Measurements from ENCODE around the gene GCSAM.

The GCSAM gene, protein sequence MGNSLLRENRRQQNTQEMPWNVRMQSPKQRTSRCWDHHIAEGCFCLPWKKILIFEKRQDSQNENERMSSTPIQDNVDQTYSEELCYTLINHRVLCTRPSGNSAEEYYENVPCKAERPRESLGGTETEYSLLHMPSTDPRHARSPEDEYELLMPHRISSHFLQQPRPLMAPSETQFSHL

DNA sequence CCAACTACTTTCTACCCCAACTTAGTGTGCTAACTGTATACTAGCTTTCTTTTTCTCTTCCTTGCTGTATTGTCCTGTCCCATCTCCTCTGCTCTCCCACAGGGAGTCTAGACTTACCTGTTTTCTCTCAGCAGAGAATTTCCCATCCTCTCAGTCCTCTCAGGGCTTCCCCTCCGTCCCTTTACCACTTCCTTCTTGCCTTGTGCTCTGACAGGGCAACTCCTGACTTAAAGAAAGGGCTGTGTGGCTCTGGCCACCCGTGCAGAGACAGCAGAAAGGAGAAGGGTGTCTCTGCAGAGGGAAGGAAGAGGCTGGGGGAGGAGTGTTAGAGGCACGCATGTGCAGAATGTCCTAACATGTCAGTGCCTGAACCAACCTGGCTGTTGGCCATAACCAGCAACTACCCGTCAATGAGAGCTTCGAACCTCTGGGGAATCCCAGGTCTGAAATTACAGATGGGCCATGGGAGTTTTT lies at the start of gene GCSAM:
TSS of gene GCSAM (minus strand) at position 274 of the 474 bp plus-strand sequence. CDS start at position 146, 128 bp downstream.
- peak; percentile 37 for DNase-seq (ENCODE audit: low read depth)

DNA sequence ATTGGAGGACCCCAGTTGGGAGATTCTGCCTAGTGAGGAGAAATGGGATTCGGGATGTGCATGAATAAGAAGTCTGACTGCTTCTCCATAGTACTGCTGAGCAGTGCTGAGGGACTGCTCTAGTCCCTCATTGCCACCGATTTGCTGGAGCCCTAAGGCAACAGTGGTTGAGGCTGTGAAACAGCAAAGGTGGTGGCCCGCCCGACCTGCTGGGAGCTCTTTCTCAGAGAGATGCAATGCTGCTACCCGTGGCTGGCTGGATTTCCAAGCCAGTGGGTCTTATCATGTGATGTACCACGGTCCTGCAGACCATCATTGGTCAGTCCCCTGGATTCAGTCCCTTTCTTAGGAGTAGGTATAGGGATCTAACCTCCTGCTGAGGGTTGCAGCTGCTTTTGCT lies 42.6 kb upstream of the GCSAM start:
- no peak for DNase-seq (ENCODE audit: low read depth)

DNA sequence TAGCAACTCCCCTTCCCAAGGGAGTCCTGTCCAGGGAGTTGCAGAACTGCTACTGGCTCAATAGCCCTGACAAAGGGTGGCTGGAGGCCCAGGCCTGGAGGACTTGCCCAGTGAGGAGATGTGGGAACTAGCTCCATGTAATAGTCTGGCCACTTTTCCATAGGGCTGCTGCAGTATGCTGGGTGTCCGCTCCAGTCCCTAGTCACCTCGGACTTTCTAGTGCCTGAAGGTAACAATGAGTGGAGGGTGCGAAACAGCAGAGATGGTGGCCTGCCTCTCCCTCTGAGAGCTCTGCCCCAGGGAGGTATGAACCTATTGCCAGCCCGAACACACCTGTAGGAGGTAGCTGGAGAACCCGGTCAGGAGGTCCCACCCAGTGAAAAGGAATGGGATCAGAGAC lies 42.0 kb upstream of the GCSAM start:
- DNase-seq (ENCODE audit: low read depth) = no peak

DNA sequence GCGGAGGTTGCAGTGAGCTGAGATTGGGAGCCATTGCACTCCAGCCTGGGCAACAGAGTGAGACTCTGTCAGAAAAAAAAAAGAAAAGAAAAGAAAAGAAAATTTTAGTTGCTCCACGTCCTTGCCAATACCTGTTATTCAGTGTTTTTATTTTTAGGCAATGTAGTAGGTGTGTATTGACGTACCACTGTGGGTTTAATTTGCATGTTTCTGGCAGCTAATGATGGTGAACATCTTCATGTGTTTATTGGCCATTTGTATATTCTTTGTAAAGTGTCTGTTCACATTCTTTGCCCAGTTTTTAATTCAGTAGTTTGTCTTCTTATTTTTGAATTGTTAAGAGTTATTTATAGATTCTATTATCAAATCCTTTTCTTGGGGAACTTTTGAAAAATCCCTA lies 38.1 kb upstream of the GCSAM start:
- no peak for DNase-seq (ENCODE audit: low read depth)

DNA sequence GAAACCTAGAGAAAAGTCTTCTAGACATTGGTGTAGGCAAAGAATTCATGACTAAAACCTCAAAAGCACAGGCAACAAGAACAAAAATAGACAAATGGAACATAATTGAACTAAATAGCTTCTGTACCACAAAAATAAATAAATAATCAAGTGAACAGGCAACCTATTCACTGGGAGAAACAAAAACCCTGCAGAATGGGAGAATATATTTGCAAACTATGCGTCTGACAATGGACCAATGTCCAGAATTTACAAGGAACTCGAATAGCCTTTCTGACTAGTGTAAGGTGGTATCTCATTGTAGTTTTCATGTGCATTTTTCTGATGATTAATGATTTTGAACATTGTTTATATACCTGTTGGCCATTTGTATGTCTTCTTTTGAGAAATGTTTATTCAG lies 37.0 kb upstream of the GCSAM start:
- DNase-seq (ENCODE audit: low read depth) = no peak

DNA sequence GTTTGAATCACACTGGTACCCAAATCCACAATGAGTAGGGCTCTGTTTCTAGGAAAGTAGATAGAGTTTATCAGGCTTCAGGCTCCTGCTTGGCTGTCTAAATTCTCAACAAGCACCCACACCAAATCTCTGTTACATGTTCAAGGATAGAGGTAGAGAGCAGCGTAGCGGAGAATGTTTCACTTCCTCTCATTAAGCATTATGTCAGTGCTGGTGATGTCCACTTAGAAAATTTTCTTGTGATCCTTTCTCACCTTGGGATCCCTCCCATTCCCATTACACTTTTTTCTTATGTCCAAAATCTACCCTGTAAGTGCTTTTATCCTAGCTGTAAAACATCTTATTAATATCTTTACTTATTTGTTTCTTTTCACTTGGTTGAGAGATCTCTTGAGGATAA lies 34.7 kb upstream of the GCSAM start:
- DNase-seq (ENCODE audit: low read depth) = no peak

DNA sequence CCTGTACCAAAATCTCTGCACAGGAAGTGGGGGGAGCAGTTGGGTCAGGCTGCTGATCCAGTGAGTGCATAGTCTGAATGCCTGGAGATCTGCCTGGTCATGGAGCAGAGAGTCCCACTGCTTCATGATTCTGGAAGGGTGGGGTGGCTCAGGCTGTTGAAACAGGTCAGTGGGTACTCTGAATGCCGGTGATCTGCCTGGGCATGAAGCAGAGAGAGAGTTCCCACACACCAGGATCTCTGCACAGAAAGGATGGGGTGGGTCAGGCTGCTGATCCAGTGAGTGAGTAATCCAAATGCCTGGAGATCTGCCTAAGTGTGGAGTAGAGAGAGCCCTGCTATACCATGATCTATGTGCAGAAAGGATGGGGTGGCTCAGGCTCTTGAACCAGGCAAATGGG lies 16.1 kb upstream of the GCSAM start:
- DNase-seq (ENCODE audit: low read depth) = no peak

DNA sequence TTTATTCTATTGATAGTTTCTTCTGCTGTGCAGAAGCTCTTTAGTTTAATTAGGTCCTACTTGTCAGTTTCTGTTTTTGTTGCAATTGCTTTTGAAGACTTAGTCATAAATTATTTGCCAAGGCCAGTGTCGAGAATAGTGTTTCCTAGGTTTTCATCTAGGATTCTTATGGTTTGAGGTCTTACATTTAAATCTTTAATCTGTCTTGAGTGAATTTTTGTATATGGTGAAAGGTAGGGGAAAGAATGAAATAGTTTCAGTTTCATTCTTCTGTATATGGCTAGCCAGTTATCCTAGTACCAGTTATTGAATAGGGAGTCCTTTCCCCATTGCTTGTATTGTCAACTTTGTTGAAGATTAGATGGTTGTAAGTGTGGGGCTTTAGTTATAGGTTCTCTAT lies 10.6 kb upstream of the GCSAM start:
- DNase-seq (ENCODE audit: low read depth) = no peak

DNA sequence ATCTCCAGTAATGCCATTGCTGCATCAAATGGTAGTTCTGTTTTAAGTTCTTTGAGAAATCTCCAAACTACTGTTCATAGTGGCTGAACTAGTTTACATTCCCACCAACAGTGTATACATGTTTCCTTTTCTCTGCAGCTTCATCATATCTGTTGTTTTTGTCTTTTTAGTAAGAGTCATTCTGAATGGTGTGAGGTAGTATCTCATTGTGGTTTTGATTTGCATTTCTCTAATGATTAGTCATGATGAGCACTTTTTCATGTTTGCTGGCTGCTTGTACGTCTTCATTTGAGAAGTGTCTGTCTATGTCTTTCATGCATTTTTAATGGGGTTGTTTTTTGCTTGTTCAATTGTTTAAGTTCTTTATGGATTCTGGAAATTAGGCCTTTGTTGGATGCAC lies 10.2 kb upstream of the GCSAM start:
- no peak for DNase-seq (ENCODE audit: low read depth)

DNA sequence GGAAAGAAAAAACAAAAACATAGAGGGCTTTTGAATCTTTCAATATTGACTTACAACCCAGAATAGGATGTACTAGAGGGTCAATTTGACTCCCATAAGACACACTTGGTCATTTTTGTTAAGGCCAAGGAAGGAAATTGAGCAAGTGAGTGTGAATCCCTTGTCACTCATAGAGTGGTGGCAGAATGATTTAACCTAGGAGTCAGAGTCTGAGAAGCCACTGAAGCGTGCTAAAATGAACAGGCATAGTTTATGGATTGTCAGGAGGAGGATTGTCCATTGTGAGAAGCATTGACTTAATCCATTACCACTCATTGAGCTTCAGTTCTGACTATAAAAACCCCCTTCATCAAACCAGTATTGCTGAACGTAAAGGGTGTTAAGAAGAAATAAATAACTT lies 8.2 kb upstream of the GCSAM start:
- no peak for DNase-seq (ENCODE audit: low read depth)

DNA sequence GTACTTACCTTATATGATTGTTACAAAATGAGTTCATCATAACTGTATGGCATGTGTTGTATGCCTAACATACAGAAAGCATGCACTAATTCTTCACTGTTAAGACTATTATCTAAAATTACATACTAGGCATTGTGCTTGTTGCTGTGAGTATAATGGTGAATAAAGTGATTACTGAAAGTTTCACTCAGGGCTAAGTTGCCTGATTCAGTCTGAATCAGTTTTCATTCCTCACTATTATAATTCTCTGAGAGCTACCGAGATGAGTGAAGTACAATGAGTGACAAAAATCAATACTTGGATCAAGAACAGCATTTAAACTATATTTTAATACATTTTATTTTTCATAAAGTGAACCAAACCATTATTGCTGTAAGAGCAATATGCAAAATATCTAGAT lies 7.5 kb upstream of the GCSAM start:
- DNase-seq (ENCODE audit: low read depth) = no peak

DNA sequence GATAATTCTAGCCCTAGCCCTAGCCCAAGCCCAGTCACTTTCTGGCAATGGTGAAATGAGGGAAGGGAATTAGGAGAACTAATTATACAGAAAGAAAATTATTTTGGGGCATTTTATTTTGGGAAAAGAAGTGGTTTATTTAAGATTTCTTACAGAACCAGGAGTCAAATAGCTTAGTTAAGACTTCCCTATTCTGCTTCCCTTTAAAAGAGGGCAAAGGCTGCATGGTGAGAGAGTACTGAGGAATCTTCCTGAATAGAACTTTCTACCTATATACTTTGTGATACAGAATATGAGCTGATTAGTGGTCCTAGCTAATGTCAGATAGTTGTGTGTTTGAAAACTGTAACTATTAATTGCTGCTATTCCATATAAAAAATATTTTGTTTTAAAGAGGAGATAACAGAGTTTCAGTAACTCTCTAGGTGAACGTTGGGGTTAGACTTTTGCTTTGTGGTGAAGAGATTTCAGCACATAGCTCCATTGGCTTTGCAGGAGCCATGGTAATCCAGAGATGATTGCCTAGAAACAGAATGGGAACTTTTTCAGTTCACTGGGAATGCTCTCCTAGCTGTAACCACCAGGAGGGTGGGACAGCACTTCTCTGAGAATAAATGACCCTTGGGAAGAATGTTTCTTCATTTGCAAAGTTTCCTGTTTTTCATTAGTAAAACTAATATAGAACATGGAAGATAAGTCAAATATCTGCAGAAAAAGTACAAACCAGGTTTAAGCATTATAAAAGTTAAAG lies 5.3 kb upstream of the GCSAM start:
- no peak for DNase-seq (ENCODE audit: low read depth)

DNA sequence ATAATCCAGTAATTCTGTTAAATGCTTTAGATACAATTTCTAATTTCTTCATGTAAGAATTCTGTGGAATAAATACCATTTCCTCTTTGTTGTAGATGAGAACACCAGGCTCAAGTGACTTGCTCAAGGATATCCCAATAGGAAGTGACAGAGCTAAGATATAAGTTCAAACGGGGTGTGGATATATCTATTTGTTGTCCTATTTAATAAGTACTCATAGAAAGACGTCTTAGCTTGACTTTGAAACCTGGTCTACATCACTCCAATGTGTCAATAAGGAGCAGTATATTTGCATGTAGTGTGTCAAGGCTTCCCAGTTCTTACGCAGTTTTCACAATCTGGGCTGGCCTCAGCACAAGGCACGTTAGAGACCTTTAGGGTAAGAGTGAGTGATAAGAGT lies 4.7 kb upstream of the GCSAM start:
- no peak for DNase-seq (ENCODE audit: low read depth)

DNA sequence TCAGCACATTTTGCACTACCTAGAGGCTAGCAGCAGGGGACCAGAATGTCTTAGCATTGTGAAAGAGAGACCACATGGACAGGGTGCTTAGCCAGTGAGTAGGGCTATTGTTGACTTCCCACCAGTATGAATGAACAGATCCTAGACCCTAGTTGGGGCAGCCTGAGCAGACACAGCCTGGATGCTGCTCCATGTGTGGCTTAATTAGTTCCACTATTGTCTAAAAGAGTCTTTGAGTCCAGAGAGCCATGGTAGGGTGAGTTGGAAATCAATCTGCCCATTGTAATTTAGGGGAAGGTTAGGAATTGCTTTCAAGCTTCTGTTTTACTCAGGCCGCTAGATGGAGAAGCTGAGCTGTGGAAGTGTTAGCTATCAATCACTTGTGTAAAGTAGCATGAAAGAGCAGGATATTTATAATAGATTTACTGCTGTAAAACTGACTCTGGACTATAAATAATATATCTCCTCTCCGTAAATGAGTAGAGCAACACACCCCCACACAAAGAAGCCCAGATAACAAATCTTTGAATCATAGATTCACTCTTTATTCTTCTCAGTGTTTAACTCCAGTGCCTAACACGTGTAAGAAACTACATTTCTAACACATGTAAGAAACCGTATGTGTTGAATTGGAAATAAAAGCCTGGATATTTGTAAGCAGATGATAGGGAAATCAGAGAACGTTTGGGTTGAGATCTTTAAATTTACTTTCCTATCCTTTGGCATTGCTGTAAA lies 4.1 kb upstream of the GCSAM start:
- DNase-seq (ENCODE audit: low read depth) = no peak

DNA sequence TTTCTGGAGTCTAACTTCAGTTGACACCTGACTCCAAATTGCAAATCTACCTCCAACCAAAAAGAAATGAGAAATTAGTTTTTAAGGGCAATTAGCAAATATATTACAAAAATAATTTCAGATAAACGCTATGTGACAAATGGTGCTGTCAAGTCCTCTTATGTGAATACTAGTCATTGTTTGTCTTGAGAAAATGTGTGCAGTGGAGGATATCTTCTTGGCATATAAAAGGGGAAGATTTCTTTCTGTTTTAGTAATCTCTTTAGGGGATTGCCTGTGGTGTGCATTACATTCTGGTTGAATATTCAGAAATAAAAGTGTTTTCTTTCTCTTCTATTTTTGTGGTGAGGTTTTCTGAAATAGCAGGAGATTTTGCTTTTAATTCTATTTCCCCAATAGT lies 3.0 kb upstream of the GCSAM start:
- DNase-seq (ENCODE audit: low read depth) = no peak

DNA sequence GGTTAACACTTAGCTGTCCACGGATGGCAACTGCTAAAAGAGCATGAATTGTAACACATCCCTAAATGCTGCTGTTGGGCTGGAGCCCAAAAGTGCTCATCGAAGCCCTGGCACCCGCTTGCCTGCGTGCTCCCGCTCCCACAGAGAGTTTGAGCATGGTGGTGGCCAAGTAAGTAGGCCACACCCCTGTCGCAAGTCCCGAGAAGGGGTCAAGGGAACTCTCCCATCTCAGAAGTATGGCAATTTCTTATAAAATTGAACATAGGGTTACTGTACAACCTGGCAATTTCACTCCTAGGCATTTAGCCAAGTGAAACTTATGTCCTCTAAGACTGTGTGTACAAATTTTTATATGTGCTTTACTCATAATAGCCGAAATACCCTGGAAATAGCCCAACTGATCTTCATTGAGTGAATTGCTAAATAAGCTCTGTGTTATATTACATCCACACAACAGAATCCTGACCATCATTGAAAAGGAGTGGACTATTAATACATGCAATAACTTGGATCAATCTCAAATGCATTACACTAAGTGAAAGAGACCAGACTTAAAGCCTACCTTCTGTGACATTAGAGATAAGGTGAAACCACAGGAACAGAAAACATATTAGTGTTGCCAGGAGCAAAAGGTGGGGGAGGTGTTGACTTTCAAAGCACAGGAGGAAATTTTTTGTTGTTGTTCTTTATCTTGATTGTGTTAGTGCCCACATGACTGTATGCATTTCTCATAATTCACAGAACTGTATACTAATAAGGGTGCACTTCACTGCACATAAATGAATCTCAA lies 1.5 kb upstream of the GCSAM start:
- no peak for DNase-seq (ENCODE audit: low read depth)

DNA sequence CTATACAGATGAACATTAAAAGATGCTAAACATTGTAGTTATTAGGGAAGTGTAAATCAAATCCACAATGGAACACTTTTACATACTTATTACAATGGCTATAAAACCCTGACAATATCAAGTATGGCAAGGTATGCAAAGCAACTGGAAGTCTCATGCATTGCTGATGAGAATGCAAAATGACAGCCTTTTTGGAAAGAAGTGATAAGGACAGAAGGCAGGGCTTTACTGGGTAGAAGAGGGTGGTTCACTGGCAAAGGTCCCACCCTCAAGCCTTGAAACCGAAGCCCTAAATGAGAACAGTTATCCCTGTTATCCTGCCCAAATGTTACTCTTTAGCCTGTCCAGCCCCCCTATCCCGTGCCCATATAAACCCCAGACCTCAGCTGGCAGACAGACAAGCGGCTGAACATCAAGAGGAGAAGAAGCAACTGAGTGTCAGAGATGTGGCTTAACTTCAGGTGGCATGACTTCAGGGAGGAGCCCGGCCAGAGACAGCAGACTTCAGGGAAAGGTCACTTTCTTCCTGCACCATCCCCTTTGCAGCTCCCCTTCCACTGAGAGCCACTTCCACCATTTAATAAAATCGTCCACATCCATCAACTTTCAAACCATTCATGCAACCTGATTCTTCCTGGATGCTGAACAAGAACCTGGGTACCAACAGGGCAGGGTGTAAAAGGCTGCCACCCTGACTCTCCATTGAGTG lies 732 bp upstream of the GCSAM start:
- no peak for DNase-seq (ENCODE audit: low read depth)

DNA sequence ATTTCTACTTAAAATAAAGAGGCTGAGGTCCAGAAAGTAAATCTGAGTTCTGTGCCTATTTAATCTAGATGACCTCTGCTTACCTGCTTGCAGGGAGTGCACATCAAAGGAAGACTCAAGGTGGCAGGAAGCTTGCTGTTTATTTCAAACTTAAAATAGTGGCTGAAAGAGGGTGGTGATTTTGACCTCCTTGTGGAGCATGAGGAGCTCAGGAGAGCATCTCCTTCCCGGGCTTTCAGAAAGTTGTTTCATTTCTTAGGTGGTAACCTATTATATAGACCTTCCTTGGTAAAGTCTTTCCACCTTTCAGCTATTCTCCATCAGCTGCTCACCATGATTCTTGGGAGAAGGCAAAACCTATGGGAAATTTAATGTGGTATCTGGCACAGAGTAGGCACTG lies 494 bp downstream of the GCSAM start:
- no peak for DNase-seq (ENCODE audit: low read depth)

DNA sequence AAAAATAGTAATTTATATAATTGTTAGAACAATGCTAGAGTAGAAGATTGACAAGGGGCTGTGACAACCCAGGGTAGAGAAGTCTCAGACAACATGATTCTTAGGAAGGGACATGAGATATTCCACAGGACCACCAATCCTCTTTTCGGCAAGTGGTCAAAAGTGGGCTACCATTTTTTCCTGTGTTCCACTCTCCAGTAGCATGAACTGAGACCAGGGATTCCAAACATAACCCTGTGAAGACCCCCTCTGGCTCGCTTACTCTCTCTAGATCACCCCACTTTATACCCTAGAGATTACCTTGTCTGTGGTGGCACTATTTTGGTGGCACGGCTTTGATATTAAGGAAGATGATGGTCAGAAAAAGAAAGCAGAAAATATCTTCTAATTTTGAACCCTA lies 960 bp downstream of the GCSAM start:
- DNase-seq (ENCODE audit: low read depth) = no peak

DNA sequence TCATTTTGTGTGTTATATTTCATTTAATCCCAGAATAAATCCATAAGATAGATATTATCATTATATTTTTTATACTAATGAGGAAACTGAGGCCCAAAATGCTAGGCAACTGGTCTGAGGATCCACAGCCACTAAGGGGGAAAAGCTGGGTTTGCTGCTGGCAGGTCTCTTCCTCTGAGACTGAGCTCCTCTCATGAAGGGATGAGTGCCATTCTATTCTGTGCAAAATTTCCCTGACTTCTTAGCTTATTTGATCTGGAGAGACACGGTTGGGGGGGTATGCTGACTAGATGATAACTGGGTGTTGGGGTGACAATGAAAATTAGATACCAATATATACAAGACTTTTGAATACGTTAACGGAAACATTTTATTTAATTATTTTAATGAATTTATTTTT lies 1.9 kb downstream of the GCSAM start:
- DNase-seq (ENCODE audit: low read depth) = no peak

DNA sequence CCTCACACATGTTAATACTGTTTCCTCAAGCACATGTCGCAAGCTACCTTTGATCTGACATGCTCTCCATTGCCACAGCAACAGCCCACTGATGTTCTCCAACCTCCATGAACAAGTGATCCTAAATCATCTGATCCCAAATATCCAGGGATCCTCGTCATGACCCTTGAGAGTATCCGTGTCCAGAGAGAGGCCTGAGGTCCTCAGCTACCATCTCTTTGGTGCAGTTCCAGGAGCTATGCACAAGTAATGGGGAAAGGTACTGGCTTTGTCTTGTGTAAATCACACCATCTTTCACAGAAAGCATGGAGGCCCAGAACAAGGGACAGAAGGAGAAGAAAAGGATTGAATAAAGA lies 2.4 kb downstream of the GCSAM start:
- no peak for DNase-seq (ENCODE audit: low read depth)
